Measurements from ENCODE around the gene STK40. TPM values are rescaled to one million over a fixed set of nuclear protein-coding genes. Genes with fewer than 3 reads are reported as not detected.

Gene STK40, protein sequence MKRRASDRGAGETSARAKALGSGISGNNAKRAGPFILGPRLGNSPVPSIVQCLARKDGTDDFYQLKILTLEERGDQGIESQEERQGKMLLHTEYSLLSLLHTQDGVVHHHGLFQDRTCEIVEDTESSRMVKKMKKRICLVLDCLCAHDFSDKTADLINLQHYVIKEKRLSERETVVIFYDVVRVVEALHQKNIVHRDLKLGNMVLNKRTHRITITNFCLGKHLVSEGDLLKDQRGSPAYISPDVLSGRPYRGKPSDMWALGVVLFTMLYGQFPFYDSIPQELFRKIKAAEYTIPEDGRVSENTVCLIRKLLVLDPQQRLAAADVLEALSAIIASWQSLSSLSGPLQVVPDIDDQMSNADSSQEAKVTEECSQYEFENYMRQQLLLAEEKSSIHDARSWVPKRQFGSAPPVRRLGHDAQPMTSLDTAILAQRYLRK
- 30.3 and 33.7 TPM in 2 replicates for total RNA-seq (2014; rRNA removed; shearing (Covaris generic))

DNA sequence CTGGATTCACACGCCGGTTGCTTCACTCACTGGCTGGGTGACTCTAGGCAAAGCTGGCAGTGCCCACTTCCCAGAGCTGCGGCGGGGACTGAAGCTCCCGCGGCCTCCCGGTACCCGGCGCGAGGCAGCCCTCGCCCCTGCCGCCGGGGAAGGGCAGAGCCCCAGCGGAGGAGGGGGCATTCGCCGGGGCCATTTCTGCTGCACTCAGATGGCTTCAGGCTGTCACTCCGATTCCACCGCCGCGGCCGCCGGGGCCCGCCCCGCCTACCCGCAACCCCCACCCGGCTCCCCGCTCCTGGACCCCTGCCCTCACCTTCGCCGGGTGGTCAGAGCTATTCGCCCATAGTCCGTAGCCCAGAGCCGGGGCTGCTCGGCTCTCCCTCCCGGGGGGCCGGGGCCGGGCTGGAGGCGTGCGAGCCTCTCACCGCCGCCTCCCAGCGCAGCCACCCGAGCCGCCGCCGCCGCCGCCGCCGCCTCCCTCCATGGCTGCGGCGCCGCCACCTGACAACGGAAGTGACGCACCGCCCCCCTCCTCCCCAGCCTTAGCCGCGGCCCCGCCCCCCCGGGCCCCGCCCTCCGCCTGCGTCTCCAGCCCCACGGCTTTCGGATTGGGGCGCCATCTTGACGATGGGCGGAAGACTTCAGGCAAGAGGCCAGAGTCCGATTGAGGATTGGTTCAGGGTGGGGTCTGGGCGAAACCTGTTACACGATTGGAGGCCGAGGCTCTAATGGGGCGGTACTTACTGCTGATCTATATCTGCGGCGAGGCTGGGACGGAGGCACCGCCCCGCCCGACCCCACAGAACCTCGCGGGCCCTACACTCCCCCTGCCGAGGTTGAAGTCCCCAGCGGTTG lies at the start of gene STK40:
TSS of gene STK40 (minus strand) at position 515 of the 855 bp plus-strand sequence. CDS start 24,592 bp downstream, outside the sequence.
- H3K4me3 ChIP-seq: peak within 1 kb of the TSS; percentile 85
- no peaks in the 10 kb centered on the region for H3K27me3 ChIP-seq

DNA sequence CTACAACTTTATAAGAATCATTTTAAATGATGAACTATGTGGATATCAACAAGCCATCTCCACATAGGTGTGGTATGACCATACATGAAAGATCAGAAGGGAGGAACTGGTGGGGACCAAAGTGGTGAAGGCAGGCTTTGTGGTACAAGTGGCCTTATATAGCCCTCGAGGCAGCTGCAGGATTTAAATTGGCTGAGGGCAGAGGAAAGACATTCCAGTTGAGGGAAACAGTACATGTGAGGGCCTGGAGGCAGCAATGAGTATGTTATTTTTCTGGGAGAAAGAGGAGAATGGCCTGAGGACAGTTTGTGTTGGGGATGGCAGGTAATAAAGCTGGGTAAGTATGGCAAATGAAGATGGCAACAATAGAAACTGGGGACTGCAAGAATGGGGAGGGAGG lies 47.4 kb upstream of the STK40 start:
- Histone ChIP-seq H3K36me3 (no peaks in the 10 kb centered on the region), H3K27me3 (no peaks in the 10 kb centered on the region), H3K27ac (no peak overlapping the region), H3K4me3 (no peak overlapping the region), H3K4me1 (no peaks in the 10 kb centered on the region), H3K9me3 (replicated peaks) (no peaks in the 10 kb centered on the region)
- no peak for DNase-seq

More for the DNA sequence above, at the start of gene STK40:
- H3K27ac ChIP-seq: peak within 1 kb of the TSS; percentile 88
- H3K4me1 ChIP-seq: peaks cover 7% of the 10 kb centered on the region
- no peaks in the 10 kb centered on the region for H3K36me3 ChIP-seq
- DNase-seq: peak; percentile 99 to 100
- no peaks in the 10 kb centered on the region for H3K9me3 ChIP-seq (replicated peaks)

DNA sequence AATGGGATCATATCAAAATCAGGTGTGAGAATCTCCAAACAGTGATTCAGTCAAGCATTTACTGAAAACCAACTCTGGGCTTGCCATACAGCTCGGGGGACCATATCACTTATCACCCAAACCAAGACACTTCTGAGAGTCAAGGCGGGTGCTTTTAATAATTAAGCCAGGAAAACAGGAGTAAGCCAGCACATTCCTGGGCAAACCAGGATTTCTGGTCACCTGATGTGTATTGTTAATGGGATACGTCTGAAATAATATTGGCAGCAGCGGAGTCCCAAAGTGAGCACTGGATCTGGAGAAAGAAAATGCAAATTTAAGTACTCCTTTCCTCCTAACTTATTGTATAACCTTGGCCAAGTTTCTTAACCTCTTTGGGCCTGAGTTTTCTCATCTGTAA lies 46.9 kb upstream of the STK40 start:
- no peak overlapping the region for H3K4me3 ChIP-seq
- H3K27ac ChIP-seq: no peak overlapping the region
- DNase-seq: no peak

DNA sequence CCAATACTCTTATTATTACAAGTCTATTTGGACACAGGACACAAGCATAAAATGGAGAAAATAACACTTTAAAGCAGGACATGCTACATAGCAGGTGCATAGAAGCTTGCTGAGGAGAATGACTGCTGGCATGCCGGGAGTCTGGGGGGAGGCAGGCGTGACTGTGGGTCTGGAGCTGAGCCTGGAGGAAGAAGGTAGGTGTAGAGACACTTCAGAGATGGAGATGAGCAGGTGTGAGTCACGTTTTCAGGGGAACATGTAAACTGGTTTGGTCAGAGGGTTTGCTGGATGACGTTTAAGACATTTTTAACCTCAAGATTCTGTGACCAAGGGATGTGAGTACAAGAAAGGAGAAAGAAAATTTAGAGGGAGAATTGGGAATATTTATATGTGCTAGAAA lies 40.1 kb upstream of the STK40 start:
- Histone ChIP-seq H3K4me3 (no peak overlapping the region), H3K27ac (no peak overlapping the region), H3K4me1 (no peaks in the 10 kb centered on the region), H3K36me3 (no peaks in the 10 kb centered on the region), H3K9me3 (replicated peaks) (no peaks in the 10 kb centered on the region), H3K27me3 (no peaks in the 10 kb centered on the region)
- no peak for DNase-seq

More for the DNA sequence above, 46.9 kb upstream of the STK40 start:
- H3K36me3 ChIP-seq: no peaks in the 10 kb centered on the region
- H3K9me3 ChIP-seq (replicated peaks): no peaks in the 10 kb centered on the region
- no peaks in the 10 kb centered on the region for H3K27me3 ChIP-seq
- no peaks in the 10 kb centered on the region for H3K4me1 ChIP-seq

DNA sequence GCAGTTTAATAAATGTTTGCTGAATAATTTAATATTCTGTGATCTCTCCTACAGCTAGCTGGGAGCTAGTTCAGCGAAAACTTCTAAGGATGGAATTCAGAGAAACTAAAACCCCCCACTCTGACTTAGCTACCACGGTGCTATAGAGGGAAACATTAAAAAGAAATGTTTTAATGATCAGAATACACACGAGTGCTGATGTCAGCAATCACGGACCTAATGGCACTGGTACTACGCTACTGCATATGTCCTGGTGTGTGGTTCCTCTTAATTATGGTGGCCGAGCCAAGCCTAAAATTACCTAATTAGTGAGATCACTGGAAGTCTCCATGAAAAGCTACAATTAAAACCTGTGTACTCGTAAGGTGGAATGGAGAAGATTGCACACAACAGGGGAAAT lies 35.9 kb upstream of the STK40 start:
- no peak overlapping the region for H3K4me3 ChIP-seq
- H3K27me3 ChIP-seq: no peaks in the 10 kb centered on the region
- no peak for DNase-seq
- no peaks in the 10 kb centered on the region for H3K4me1 ChIP-seq
- H3K36me3 ChIP-seq: no peaks in the 10 kb centered on the region
- no peaks in the 10 kb centered on the region for H3K9me3 ChIP-seq (replicated peaks)
- no peak overlapping the region for H3K27ac ChIP-seq

DNA sequence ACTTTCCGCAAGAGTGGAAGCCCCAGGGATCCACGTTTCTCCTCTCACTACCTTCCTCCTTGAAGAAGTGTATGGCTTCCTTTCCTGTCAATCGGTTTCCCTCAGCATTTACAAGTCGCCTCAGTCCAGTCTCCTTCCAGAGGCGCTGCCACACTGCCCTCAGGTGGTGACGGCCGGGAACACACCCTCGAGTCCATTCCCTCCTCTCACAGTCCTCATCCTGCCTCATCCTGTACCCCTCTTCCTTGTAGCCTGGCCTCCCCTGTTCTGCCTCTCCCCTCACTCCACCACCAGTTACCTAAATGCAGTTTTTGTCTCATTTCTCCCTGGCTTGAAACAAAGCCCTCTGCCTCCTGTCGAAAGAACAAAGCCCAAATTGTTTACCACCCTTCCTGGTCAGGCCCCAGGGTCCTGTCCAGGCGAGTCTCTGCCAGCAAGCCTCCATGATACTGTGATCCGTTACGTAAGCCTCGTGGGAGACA lies 35.2 kb upstream of the STK40 start:
- Histone ChIP-seq H3K27me3 (no peaks in the 10 kb centered on the region), H3K27ac (no peak overlapping the region), H3K9me3 (replicated peaks) (no peaks in the 10 kb centered on the region), H3K4me3 (no peak overlapping the region), H3K4me1 (no peaks in the 10 kb centered on the region), H3K36me3 (no peaks in the 10 kb centered on the region)
- DNase-seq: peak; percentile 80 to 90

DNA sequence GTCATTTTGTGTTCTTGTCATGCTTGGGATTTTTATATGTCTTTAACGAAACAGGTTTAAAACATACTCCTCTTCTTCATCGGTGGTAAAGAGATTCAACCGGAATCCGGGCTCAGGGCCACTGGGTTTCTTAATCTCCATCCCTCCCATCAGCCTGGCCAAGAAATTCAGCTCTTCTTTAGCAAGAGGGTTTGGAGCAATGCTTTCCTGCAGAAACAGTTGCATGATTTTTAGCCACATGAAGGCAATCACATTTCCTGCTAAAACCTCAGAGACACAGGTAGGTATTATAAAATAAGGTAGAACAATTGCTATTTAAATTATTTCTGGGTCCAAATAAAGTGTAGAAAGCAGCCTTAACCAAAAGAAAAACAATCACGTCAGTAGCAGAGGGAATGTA lies 34.7 kb upstream of the STK40 start:
- DNase-seq: no peak
- Histone ChIP-seq H3K27me3 (no peaks in the 10 kb centered on the region), H3K4me3 (no peak overlapping the region), H3K4me1 (no peaks in the 10 kb centered on the region), H3K9me3 (replicated peaks) (no peaks in the 10 kb centered on the region), H3K27ac (no peak overlapping the region), H3K36me3 (no peaks in the 10 kb centered on the region)

DNA sequence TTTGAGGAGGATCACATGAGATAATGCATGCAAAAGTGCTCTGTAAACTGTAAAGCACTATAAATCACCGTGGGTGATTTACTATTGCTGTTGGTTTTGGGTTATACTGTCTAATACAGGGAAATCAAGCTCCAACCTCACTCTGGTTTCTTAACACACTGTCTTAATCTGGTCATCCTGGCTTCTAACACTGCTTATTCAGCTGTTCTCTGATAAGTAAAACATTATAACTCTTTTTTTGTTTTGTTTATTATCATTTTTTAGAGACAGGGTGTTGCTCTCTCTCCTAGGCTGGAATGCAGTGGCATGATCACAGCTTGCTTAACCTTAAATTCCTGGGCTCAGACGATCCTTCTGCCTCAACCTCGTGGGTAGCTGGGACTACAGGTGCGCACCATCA lies 33.8 kb upstream of the STK40 start:
- no peaks in the 10 kb centered on the region for H3K27me3 ChIP-seq
- no peaks in the 10 kb centered on the region for H3K9me3 ChIP-seq (replicated peaks)
- no peaks in the 10 kb centered on the region for H3K4me1 ChIP-seq
- H3K36me3 ChIP-seq: no peaks in the 10 kb centered on the region
- H3K4me3 ChIP-seq: no peak overlapping the region
- no peak overlapping the region for H3K27ac ChIP-seq
- no peak for DNase-seq

DNA sequence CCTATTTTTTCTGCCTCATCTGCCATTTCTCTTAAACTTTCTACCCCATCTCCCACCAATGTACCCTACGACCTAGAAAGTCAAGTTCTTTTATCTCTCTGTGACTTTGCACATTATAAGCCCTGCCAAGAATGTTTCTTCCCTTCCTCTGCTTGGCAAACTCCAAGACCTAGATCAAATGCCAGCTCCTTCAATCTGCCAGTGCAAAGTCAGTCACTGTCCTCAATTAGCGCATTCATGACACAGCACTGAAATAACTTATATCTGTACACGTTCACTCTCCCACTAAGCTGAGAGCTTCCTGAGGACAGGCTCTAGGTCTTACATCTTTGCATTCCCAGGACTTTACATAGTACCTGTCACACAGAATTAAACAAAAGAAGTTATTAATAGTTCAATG lies 33.4 kb upstream of the STK40 start:
- DNase-seq: no peak
- Histone ChIP-seq H3K4me3 (no peak overlapping the region), H3K27me3 (no peaks in the 10 kb centered on the region), H3K36me3 (no peaks in the 10 kb centered on the region), H3K4me1 (no peaks in the 10 kb centered on the region), H3K9me3 (replicated peaks) (no peaks in the 10 kb centered on the region), H3K27ac (no peak overlapping the region)

DNA sequence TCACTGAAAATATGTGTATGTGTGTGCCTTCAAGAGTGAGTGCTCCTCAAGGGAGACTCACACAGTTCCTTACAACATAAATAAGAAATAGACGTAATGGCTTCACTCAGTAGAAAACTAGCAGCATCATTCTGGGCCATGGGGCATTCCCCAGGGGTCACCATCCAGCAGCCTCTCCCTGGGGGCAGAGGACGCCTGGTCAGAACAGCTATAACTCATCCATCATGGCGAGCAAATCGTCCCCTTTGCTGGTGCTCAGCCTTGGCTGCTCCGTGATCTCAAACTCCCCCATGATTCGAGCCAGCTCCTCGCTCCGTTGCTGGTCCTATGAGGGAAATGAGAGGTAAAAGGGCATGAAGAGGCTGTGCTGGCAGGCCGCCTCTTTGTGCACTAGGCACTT lies 32.2 kb upstream of the STK40 start:
- Histone ChIP-seq H3K9me3 (replicated peaks) (no peaks in the 10 kb centered on the region), H3K4me3 (no peak overlapping the region)
- no peak for DNase-seq

DNA sequence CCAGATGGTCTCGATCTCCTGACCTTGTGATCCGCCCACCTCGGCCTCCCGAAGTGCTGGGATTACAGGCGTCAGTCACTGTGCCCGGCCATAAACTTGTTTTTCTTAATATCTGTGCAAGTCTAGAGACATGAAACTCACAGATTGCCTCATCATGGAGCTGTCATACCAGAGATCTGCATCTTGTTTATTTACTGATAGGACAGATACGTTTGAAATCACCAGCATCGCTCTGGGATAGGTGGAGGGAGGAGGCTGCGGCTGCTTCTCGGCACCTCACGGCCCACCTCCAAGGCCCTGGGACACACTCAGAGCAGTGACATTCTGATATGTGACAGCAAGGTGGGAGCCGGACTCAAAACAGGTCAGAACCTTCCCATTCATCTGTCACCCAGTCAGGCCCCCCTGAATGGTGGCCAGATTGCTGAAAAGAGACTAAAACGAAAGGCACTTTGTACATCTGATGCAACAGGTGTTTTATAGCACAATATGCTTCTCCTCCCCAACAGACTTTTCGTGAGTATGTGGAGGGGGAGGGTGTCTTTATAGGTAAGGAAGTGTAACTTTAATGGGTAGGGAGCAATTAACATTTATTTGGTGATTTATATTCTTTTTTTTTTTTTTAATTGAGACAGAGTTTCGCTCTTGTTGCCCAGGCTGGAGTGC lies 30.1 kb upstream of the STK40 start:
- Histone ChIP-seq H3K9me3 (replicated peaks) (no peaks in the 10 kb centered on the region), H3K4me1 (no peaks in the 10 kb centered on the region)
- no peak for DNase-seq

More for the DNA sequence above, 32.2 kb upstream of the STK40 start:
- Histone ChIP-seq H3K36me3 (no peaks in the 10 kb centered on the region), H3K27me3 (no peaks in the 10 kb centered on the region), H3K27ac (no peak overlapping the region), H3K4me1 (no peaks in the 10 kb centered on the region)

DNA sequence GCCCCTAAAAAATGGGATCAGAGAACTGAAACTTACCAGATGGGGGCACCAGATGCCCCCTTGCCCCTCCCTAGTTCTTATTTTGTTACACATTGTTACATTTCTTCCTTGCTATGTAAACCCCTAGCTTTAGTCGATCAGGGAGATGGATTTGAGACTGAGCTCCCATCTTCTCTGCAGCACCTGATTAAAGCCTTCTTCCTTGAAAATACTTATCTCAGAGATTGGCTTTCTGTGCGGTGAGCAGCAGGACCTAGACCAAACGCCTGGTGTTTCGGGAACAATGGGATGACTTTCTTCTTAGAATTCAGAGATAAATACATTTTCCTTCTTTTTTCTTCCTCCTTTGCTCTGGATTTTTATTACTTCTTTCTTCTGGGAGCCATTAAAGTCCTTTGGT lies 28.7 kb upstream of the STK40 start:
- H3K9me3 ChIP-seq (replicated peaks): no peaks in the 10 kb centered on the region
- peaks cover 6% of the 10 kb centered on the region; the same call in 1 of the 2 replicates for H3K36me3 ChIP-seq
- H3K27ac ChIP-seq: no peak overlapping the region
- no peaks in the 10 kb centered on the region for H3K4me1 ChIP-seq
- H3K27me3 ChIP-seq: no peaks in the 10 kb centered on the region
- no peak overlapping the region for H3K4me3 ChIP-seq
- no peak for DNase-seq

More for the DNA sequence above, 30.1 kb upstream of the STK40 start:
- no peak overlapping the region for H3K4me3 ChIP-seq
- no peaks in the 10 kb centered on the region for H3K27me3 ChIP-seq
- no peak overlapping the region for H3K27ac ChIP-seq
- H3K36me3 ChIP-seq: no peaks in the 10 kb centered on the region

DNA sequence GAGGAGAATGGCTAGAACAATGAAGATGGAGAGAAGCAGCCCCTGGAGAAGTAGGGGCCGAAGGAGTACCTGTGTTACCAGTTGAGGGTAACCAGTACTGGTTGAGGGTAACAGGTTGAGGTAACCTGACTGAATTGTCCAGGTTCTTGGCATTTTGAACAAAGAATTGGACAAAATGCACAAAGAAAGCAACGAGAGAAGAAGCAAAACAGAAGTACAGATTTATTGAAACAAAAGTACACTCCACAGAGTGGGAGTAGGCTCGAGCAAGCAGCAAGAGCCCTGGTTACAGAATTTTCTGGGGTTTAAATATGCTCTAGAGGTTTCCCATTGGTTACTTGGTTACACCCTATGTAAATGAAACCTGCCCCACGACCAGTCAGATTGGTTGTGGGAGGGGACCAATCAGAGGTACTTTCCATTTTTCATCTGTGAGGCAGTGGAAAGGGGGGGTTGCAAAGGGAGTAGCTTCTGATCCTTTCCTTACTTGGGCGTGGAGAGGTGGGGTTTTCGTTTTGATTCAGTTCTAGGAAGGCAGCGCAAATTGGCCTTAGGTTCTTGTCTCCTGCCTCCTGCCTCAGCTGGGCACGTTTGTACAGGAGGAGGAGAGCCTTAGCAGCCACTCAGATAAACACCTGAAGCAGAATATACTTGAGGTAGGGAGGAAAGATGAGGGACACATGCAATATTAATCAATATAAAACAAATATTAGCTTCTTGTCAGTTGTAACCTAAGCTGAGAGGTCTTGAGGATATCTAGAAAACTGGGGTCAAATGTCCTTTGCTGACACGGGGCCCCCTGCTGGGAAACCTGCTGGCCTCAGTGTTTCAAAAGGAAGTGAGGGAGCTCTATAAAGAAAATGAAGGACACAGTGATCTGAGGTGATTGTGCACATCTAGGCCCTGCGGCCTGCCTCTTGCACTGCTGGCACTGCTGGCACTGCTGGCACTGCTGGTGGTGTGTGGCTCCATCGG lies 26.2 kb upstream of the STK40 start:
- Histone ChIP-seq H3K36me3 (peaks cover 10% of the 10 kb centered on the region), H3K9me3 (replicated peaks) (no peaks in the 10 kb centered on the region), H3K4me3 (no peak overlapping the region), H3K4me1 (no peaks in the 10 kb centered on the region), H3K27ac (no peak overlapping the region), H3K27me3 (no peaks in the 10 kb centered on the region)
- DNase-seq: peak; percentile 47 to 62

DNA sequence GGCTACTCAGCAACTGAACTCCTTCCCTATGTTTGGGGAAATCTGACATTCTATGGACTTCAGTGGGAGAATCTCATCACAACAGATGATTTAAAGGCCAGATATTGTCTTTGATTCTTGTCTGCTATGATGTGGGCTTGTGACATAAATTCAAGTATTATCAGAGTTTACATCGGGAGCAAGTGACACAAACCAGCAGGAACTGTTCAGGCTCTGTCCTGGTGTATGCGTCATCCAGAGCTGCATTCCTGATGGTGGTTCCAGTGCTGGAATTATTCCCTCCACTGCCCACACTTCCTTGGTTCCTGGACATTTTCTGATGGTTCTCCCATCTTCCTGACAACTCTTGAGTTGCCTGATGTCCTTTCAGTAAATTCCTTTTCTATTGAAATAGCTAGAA lies 22.8 kb upstream of the STK40 start:
- no peaks in the 10 kb centered on the region for H3K9me3 ChIP-seq (replicated peaks)
- H3K27ac ChIP-seq: no peak overlapping the region
- H3K36me3 ChIP-seq: peaks cover 10% of the 10 kb centered on the region
- no peak for DNase-seq
- H3K27me3 ChIP-seq: no peaks in the 10 kb centered on the region
- H3K4me1 ChIP-seq: no peaks in the 10 kb centered on the region
- no peak overlapping the region for H3K4me3 ChIP-seq

All from SJCRH30 (cell line).